H1 (cell line): ENCODE results near the gene FRMPD4. TPM values are rescaled to one million over a fixed set of nuclear protein-coding genes. Genes with fewer than 3 reads are reported as not detected.

Experiments
- CTCF ChIA-PET: fragments of 300-600 bp; sonication (Branson Sonifier 250); formaldehyde crosslinking; loops from one replicate; lab custom pipeline; 2021; ENCODE audit not compliant: partially characterized antibody; lab: Charles Lee
- POLR2A ChIA-PET: fragments of 300-600 bp; sonication (Branson Sonifier 250); formaldehyde crosslinking; loops from one replicate; lab custom pipeline; 2021; ENCODE audit warnings: inconsistent platforms; ENCODE audit not compliant: partially characterized antibody; lab: Charles Lee
- DNase-seq, 2 experiments: peaks; one replicate each; pipeline versions ENCODE4 v3.0.0 to v3.0.0-alpha.2; 2010 to 2022; ENCODE audit warnings: low spot score in 2 of 2, low read depth in 1 of 2, mixed read lengths in 1 of 2
- FAIRE-seq: peaks from 2 replicates; lab custom pipeline; 2011; peaks lifted over from hg19 to GRCh38; lab: Jason Lieb, UNC
- H2AFZ ChIP-seq: 2 replicates; pipeline ENCODE4 v1.8.1; 2012; ENCODE audit warnings: low read length, inconsistent platforms
- H2AK5ac ChIP-seq: 2 replicates; pipeline ENCODE4 v1.6.1; 2013; ENCODE audit warnings: low read depth, low read length
- H2BK120ac ChIP-seq: replicated peaks from 2 replicates; pipeline ENCODE3; 2013; ENCODE audit warnings: low read depth, low read length, inconsistent platforms
- H2BK12ac ChIP-seq: 2 replicates; pipeline ENCODE4 v1.6.1; 2013; ENCODE audit warnings: low read depth, low read length
- H2BK15ac ChIP-seq: 2 replicates; pipeline ENCODE4 v1.6.1; 2013; ENCODE audit warnings: low read length
- H2BK20ac ChIP-seq: 2 replicates; pipeline ENCODE4 v1.6.1; 2013; ENCODE audit warnings: low read length
- H2BK5ac ChIP-seq: 2 replicates; pipeline ENCODE4 v1.6.1; 2013; ENCODE audit warnings: low read depth, low read length
- H3K14ac ChIP-seq: 2 replicates; pipeline ENCODE4 v1.6.1; 2013; ENCODE audit warnings: inconsistent platforms; ENCODE audit not compliant: insufficient read length
- H3K18ac ChIP-seq: 2 replicates; pipeline ENCODE4 v1.6.1; 2013; ENCODE audit warnings: low read length; ENCODE audit errors: extremely low read depth
- H3K23ac ChIP-seq: 2 replicates; pipeline ENCODE4 v1.6.1; 2013; ENCODE audit warnings: inconsistent platforms; ENCODE audit not compliant: insufficient read length
- H3K23me2 ChIP-seq: 2 replicates; pipeline ENCODE4 v1.6.1; 2013; ENCODE audit warnings: low read depth, low read length
- H3K27ac ChIP-seq: 2 replicates; pipeline ENCODE4 v1.6.1; 2011; ENCODE audit warnings: low read depth, low read length, inconsistent platforms
- H3K27me3 ChIP-seq, 4 experiments: replicated peaks in 1 of 4; 1 replicate in 1 of 4; 2 replicates in 3 of 4; pipeline versions ENCODE4 v1.6.1 to v1.8.1; 2011 to 2013; ENCODE audit warnings: low read length in 3 of 4, mild to moderate bottlenecking in 3 of 4, inconsistent platforms in 2 of 4, mixed read lengths in 2 of 4, moderate library complexity in 1 of 4; ENCODE audit not compliant: control insufficient read depth in 3 of 4, insufficient read depth in 3 of 4; ENCODE audit errors: extremely low read depth in 1 of 4
- H3K36me3 ChIP-seq, 4 experiments: 2 replicates each; pipeline versions ENCODE4 v1.6.1 to v1.8.1; 2011 to 2013; ENCODE audit warnings: mild to moderate bottlenecking in 4 of 4, low read length in 3 of 4, moderate library complexity in 2 of 4, control low read depth in 1 of 4, inconsistent platforms in 1 of 4; ENCODE audit not compliant: insufficient read depth in 4 of 4, control insufficient read depth in 2 of 4
- H3K4ac ChIP-seq: replicated peaks from 2 replicates; pipeline ENCODE3; 2013; ENCODE audit warnings: low read length, low read depth, mixed read lengths, inconsistent platforms; ENCODE audit not compliant: insufficient read length
- H3K4me1 ChIP-seq, 4 experiments: replicated peaks in 1 of 4; 1 replicate in 1 of 4; 2 replicates in 3 of 4; pipeline versions ENCODE4 v1.6.1 to v1.8.1; 2011 to 2013; ENCODE audit warnings: low read length in 3 of 4, inconsistent platforms in 2 of 4, mixed read lengths in 1 of 4; ENCODE audit not compliant: insufficient read depth in 4 of 4, control insufficient read depth in 3 of 4
- H3K4me2 ChIP-seq, 2 experiments: 2 replicates each; pipeline versions ENCODE4 v1.6.1 to v1.8.1; 2011 to 2013; ENCODE audit warnings: low read depth in 2 of 2, low read length in 2 of 2, control low read depth in 1 of 2, inconsistent platforms in 1 of 2, mild to moderate bottlenecking in 1 of 2; ENCODE audit not compliant: insufficient read depth in 1 of 2
- H3K4me3 ChIP-seq, 4 experiments: fragments of 200-600, 300-600 bp in 1 of 4; sonication (generic), shearing (Covaris generic), sonication (Bioruptor Twin) in 1 of 4; 2 replicates each; pipeline versions ENCODE4 v1.5.1 to v1.8.1; 2011 to 2016; ENCODE audit warnings: low read length in 4 of 4, low read depth in 3 of 4, control low read depth in 2 of 4, inconsistent platforms in 2 of 4, mild to moderate bottlenecking in 2 of 4, mixed read lengths in 1 of 4, moderate library complexity in 1 of 4; ENCODE audit not compliant: insufficient read depth in 2 of 4; ENCODE audit errors: extremely low read depth in 1 of 4
- H3K56ac ChIP-seq: replicated peaks from 2 replicates; pipeline ENCODE3; 2013; ENCODE audit warnings: low read depth, mild to moderate bottlenecking, mixed read lengths, low read length, inconsistent platforms; ENCODE audit not compliant: insufficient read length
- H3K79me1 ChIP-seq: 2 replicates; pipeline ENCODE4 v1.6.1; 2013; ENCODE audit warnings: low read depth, low read length, control low read depth
- H3K79me2 ChIP-seq, 2 experiments: 2 replicates each; pipeline versions ENCODE4 v1.6.1 to v1.8.1; 2012 to 2013; ENCODE audit warnings: low read length in 2 of 2, mild to moderate bottlenecking in 2 of 2, inconsistent platforms in 1 of 2; ENCODE audit not compliant: insufficient read depth in 2 of 2, control insufficient read depth in 1 of 2
- H3K9ac ChIP-seq, 4 experiments: replicated peaks in 1 of 4; 1 replicate in 1 of 4; 2 replicates in 3 of 4; pipeline versions ENCODE4 v1.6.1 to v1.8.1; 2011 to 2013; ENCODE audit warnings: low read depth in 3 of 4, low read length in 3 of 4, control low read depth in 2 of 4, mild to moderate bottlenecking in 2 of 4, moderate library complexity in 2 of 4, inconsistent platforms in 1 of 4; ENCODE audit errors: extremely low read depth in 1 of 4
- H3K9me3 ChIP-seq, 2 experiments: 2 replicates each; pipeline versions ENCODE4 v1.6.1 to v1.8.1; 2012 to 2013; ENCODE audit warnings: mild to moderate bottlenecking in 2 of 2, moderate library complexity in 2 of 2, control low read depth in 1 of 2, inconsistent platforms in 1 of 2, low read depth in 1 of 2, low read length in 1 of 2, mixed read lengths in 1 of 2; ENCODE audit not compliant: insufficient read depth in 2 of 2
- H4K20me1 ChIP-seq, 2 experiments: replicated peaks in 1 of 2; 2 replicates each; pipeline versions ENCODE3 to v1.8.1; 2011 to 2013; ENCODE audit warnings: inconsistent platforms in 2 of 2, low read length in 2 of 2, mild to moderate bottlenecking in 1 of 2; ENCODE audit not compliant: insufficient read depth in 2 of 2, control insufficient read depth in 1 of 2
- H4K5ac ChIP-seq: 2 replicates; pipeline ENCODE4 v1.6.1; 2013; ENCODE audit warnings: low read length, low read depth, mixed read lengths, inconsistent platforms; ENCODE audit not compliant: insufficient read length
- H4K8ac ChIP-seq: 2 replicates; pipeline ENCODE4 v1.8.0; 2013; ENCODE audit warnings: mild to moderate bottlenecking, moderate library complexity, low read length, inconsistent platforms; ENCODE audit not compliant: insufficient read depth; ENCODE audit errors: extremely low read depth
- H4K91ac ChIP-seq: replicated peaks from 2 replicates; pipeline ENCODE3; 2013; ENCODE audit warnings: low read length, mixed read lengths, inconsistent platforms; ENCODE audit not compliant: insufficient read length
- CREB1 ChIP-seq: IDR thresholded peaks from 2 replicates; pipeline ENCODE4 v1.6.1; 2012; ENCODE audit warnings: inconsistent platforms
- GABPA ChIP-seq: IDR thresholded peaks from 2 replicates; pipeline ENCODE4 v1.6.1; 2011; ENCODE audit warnings: mild to moderate bottlenecking, low read length, moderate library complexity, borderline replicate concordance; ENCODE audit not compliant: insufficient read depth
- JUND ChIP-seq: IDR thresholded peaks from 2 replicates; pipeline ENCODE4 v1.6.1; 2011; ENCODE audit warnings: mild to moderate bottlenecking, improper control_type of control experiment, low read length
- POLR2A ChIP-seq, 2 experiments: IDR thresholded peaks; 1 replicate in 1 of 2; 2 replicates in 1 of 2; pipeline ENCODE4 v1.6.1; 2011; ENCODE audit warnings: low read depth in 2 of 2, low read length in 2 of 2, mild to moderate bottlenecking in 2 of 2; ENCODE audit errors: control extremely low read depth in 1 of 2
- RBBP5 ChIP-seq: IDR thresholded peaks from 2 replicates; pipeline ENCODE4 v1.7.1; 2012; ENCODE audit warnings: low read depth, mild to moderate bottlenecking, inconsistent platforms, low read length, moderate library complexity, borderline replicate concordance
- RFX5 ChIP-seq: IDR thresholded peaks from 2 replicates; pipeline ENCODE4 v1.6.1; 2011; ENCODE audit warnings: low read depth, low read length, improper control_type of control experiment, borderline replicate concordance
- RXRA ChIP-seq: IDR thresholded peaks from 2 replicates; pipeline ENCODE4 v1.6.1; 2011; ENCODE audit warnings: low read depth, mild to moderate bottlenecking, low read length, moderate library complexity; ENCODE audit not compliant: insufficient read depth
- TEAD4 ChIP-seq: IDR thresholded peaks from 2 replicates; pipeline ENCODE4 v1.6.1; 2012; ENCODE audit warnings: low read depth, low read length, inconsistent platforms, mixed read lengths
- WGBS, 2 experiments: shearing (Covaris generic) in 1 of 2; methylation state at CpG; one replicate each; pipeline versions ENCODE4 v1.1.6 to v1.1.7; 2013 to 2015; ENCODE audit warnings: low lambda C conversion rate in 2 of 2, mixed read lengths in 2 of 2, inconsistent platforms in 1 of 2, low coverage in 1 of 2, missing lambda C conversion rate in 1 of 2; ENCODE audit not compliant: insufficient replicate concordance in 2 of 2, insufficient coverage in 1 of 2, insufficient read length in 1 of 2; ENCODE audit errors: extremely low coverage in 1 of 2, missing lambda C conversion rate in 1 of 2; 5-methylcytosine and 5-hydroxymethylcytosine counted together
- polyA plus RNA-seq, 7 experiments: library from polyadenylated mRNA; depleted of rRNA in 3 of 7; stranded (reverse) in 5 of 7; unstranded in 2 of 7; fragments of >200 nt in 5 of 7; fragments of 200-250 nt in 2 of 7; gene quantifications; 1 replicate in 5 of 7; 2 replicates in 1 of 7; 4 replicates in 1 of 7; pipeline versions ENCODE4 v1.2.1 to v1.2.3, GENCODE V29; 2011 to 2013; ENCODE audit warnings: missing spikeins in 2 of 7, mixed read lengths in 2 of 7
- total RNA-seq: library from RNA; stranded (reverse); fragmentation: NEBNext Ultra II Directional; extraction: Animal tissue kit (Norgen Biotek cat#: 25700); gene quantifications from 2 replicates; pipeline ENCODE4 v1.2.1, GENCODE V29; 2021

The FRMPD4 gene
- total and polyA plus RNA-seq, 2 of the 8 experiments (the other 6 are each of a cell fraction or from before 2014, with no cell fraction given), result 0.02 to 0.37 TPM

GRCh38 chrX:12685541-12685940, 547.3 kb downstream of the FRMPD4 start:
- Histone ChIP-seq H4K8ac (no peak overlapping the region), H3K4ac (no peak overlapping the region), H3K4me3 (no peak overlapping the region), H3K18ac (no peak overlapping the region), H2BK20ac (no peak overlapping the region), H2BK12ac (no peak overlapping the region), H2BK15ac (no peak overlapping the region), H3K79me2 (no peaks in the 10 kb centered on the region), H2AFZ (no peak overlapping the region), H3K56ac (no peak overlapping the region), H3K27me3 (no peaks in the 10 kb centered on the region), H2BK5ac (no peak overlapping the region), H3K14ac (no peak overlapping the region), H3K23me2 (no peaks in the 10 kb centered on the region), H3K23ac (no peak overlapping the region), H4K5ac (no peak overlapping the region), H3K9ac (no peak overlapping the region), H2BK120ac (no peak overlapping the region), H3K9me3 (no peaks in the 10 kb centered on the region; a peak in 1 of 4 replicates), H3K4me1 (no peaks in the 10 kb centered on the region), H3K79me1 (no peaks in the 10 kb centered on the region), H4K91ac (no peak overlapping the region), H4K20me1 (no peaks in the 10 kb centered on the region), H3K4me2 (no peak overlapping the region), H3K36me3 (no peaks in the 10 kb centered on the region), H3K27ac (no peak overlapping the region), H2AK5ac (no peak overlapping the region)
- ChIA-PET CTCF (interaction anchor here (0.6 to 1.1 kb wide), 2 partner anchors 16 to 717 kb away, joined by 3 to 4 read pairs; no protein-coding TSS in a partner anchor), POLR2A (no interaction called here)
- TF ChIP-seq RXRA, result no peak
- no peak for TF ChIP-seq RFX5
- no peak for TF ChIP-seq RBBP5
- TF ChIP-seq TEAD4, result no peak
- no peak for TF ChIP-seq CREB1
- no peak for TF ChIP-seq POLR2A (IDR thresholded peaks at IDR 0.05; ENCODE audit: control extremely low read depth in 1 of 2, low read depth in 2 of 2, low read length in 2 of 2)
- TF ChIP-seq JUND, result no peak
- no peak for TF ChIP-seq GABPA
- FAIRE-seq (no peak), DNase-seq (no peak)
- 87% methylated on average over 2 of the region's 2 CpGs; no CpG with 5 or more reads in 1 of the 2 experiments for WGBS, 2 experiments
